ENCODE data around the gene WBP1L. TPM values are rescaled to one million over a fixed set of nuclear protein-coding genes. Genes with fewer than 3 reads are reported as not detected.

The WBP1L gene
- total and polyA plus RNA-seq, 4 donors: 12.3 to 43.6 (median 27.6) TPM

- WGBS: 65% methylated on average over 3 of the region's 3 CpGs
- peaks cover 5 to 35% (median 21%) of the 10 kb centered on the region in 4 donors for H3K4me1 ChIP-seq (ENCODE audit: control insufficient read depth in 4 of 4, insufficient read depth in 4 of 4, low read length in 3 of 4)
- H3K27me3 ChIP-seq (ENCODE audit: control insufficient read depth in 4 of 4, insufficient read depth in 4 of 4, low read length in 3 of 4): no peaks in the 10 kb centered on the region
- peak overlapping the region; percentile 38 to 39 for H3K27ac ChIP-seq (ENCODE audit: low read depth in 1 of 2, low read length in 2 of 2)
- no peak overlapping the region for H3K4me3 ChIP-seq (ENCODE audit: low read depth in 1 of 3, low read length in 3 of 3)
- no peak overlapping the region for H3K9ac ChIP-seq (ENCODE audit: low read depth in 1 of 2, low read length in 2 of 2)
- TF ChIP-seq SP1 (IDR thresholded peaks at IDR 0.05): peak; percentile 29
- TF ChIP-seq, protein P1, sequence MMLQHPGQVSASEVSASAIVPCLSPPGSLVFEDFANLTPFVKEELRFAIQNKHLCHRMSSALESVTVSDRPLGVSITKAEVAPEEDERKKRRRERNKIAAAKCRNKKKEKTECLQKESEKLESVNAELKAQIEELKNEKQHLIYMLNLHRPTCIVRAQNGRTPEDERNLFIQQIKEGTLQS (IDR thresholded peaks at IDR 0.05): no peak
- no peak for TF ChIP-seq FOXA2 (IDR thresholded peaks at IDR 0.05)
- no peak for TF ChIP-seq JUND (IDR thresholded peaks at IDR 0.05)
- TF ChIP-seq RXRA (IDR thresholded peaks at IDR 0.05): peak in 1 of 2 donors; percentile 50
- TF ChIP-seq HNF4G (IDR thresholded peaks at IDR 0.05): no peak
- TF ChIP-seq GABPA (IDR thresholded peaks at IDR 0.05 in 1 of 2, conservative IDR thresholded peaks at IDR 0.05 in 1 of 2): no peak
- TF ChIP-seq NR2F2 (IDR thresholded peaks at IDR 0.05): peak; percentile 37
- no peak for TF ChIP-seq YY1 (IDR thresholded peaks at IDR 0.05)
- TF ChIP-seq MAX (IDR thresholded peaks at IDR 0.05): no peak
- peak in 1 of 2 donors; percentile 21 for TF ChIP-seq RAD21 (IDR thresholded peaks at IDR 0.05)
- TF ChIP-seq FOXA1 (IDR thresholded peaks at IDR 0.05): no peak
- no peak for TF ChIP-seq EGR1 (IDR thresholded peaks at IDR 0.05; ENCODE audit: low read depth in 2 of 2)
- DNase-seq (ENCODE audit: low spot score): no peak
- peaks cover 0 to 2% (median 0%) of the 10 kb centered on the region in 4 donors for H3K36me3 ChIP-seq (ENCODE audit: control insufficient read depth in 4 of 4, insufficient read depth in 3 of 4, low read depth in 1 of 4, low read length in 3 of 4)
- no peaks in the 10 kb centered on the region for H3K9me3 ChIP-seq (ENCODE audit: control insufficient read depth in 4 of 4, low read length in 3 of 4)
Observed at GRCh38 chr10:102718220-102718619, 25.5 kb upstream of the WBP1L start.

- H3K4me3 ChIP-seq (ENCODE audit: low read depth in 1 of 3, low read length in 3 of 3): no peak overlapping the region
- H3K27ac ChIP-seq (ENCODE audit: low read depth in 1 of 2, low read length in 2 of 2): no peak overlapping the region
- no peaks in the 10 kb centered on the region for H3K9me3 ChIP-seq (ENCODE audit: control insufficient read depth in 4 of 4, low read length in 3 of 4)
- H3K4me1 ChIP-seq (ENCODE audit: control insufficient read depth in 4 of 4, insufficient read depth in 4 of 4, low read length in 3 of 4): peaks cover 3 to 20% (median 12%) of the 10 kb centered on the region in 4 donors
- H3K27me3 ChIP-seq (ENCODE audit: control insufficient read depth in 4 of 4, insufficient read depth in 4 of 4, low read length in 3 of 4): no peaks in the 10 kb centered on the region
- WGBS: 96% methylated on average over 3 of the region's 3 CpGs
- TF ChIP-seq ZBTB33 (IDR thresholded peaks at IDR 0.05) (no peak), HNF4A (conservative IDR thresholded peaks at IDR 0.05) (no peak), HNF4G (IDR thresholded peaks at IDR 0.05) (no peak), NR2F2 (IDR thresholded peaks at IDR 0.05) (no peak), CTCF (IDR thresholded peaks at IDR 0.05; ENCODE audit: low read depth, low read length, missing input control) (no peak), FOXA2 (IDR thresholded peaks at IDR 0.05) (no peak), RAD21 (IDR thresholded peaks at IDR 0.05) (no peak), GABPA (IDR thresholded peaks at IDR 0.05 in 1 of 2, conservative IDR thresholded peaks at IDR 0.05 in 1 of 2) (no peak), FOXA1 (IDR thresholded peaks at IDR 0.05) (no peak)
- DNase-seq (ENCODE audit: low spot score): no peak
- peaks cover 0 to 3% (median 1%) of the 10 kb centered on the region in 4 donors for H3K36me3 ChIP-seq (ENCODE audit: control insufficient read depth in 4 of 4, insufficient read depth in 3 of 4, low read depth in 1 of 4, low read length in 3 of 4)
- H3K9ac ChIP-seq (ENCODE audit: low read depth in 1 of 2, low read length in 2 of 2): no peak overlapping the region
Observed at GRCh38 chr10:102720337-102720736, 23.4 kb upstream of the WBP1L start.

Data from liver (tissue), 9 donors.